ENCODE data around the gene POMGNT1.
"Not testable (repeated sequence)": the region's sequence is repeated elsewhere in the genome, so short reads cannot be mapped to it uniquely, and the experiment has no call there.

POMGNT1 gene

DNA sequence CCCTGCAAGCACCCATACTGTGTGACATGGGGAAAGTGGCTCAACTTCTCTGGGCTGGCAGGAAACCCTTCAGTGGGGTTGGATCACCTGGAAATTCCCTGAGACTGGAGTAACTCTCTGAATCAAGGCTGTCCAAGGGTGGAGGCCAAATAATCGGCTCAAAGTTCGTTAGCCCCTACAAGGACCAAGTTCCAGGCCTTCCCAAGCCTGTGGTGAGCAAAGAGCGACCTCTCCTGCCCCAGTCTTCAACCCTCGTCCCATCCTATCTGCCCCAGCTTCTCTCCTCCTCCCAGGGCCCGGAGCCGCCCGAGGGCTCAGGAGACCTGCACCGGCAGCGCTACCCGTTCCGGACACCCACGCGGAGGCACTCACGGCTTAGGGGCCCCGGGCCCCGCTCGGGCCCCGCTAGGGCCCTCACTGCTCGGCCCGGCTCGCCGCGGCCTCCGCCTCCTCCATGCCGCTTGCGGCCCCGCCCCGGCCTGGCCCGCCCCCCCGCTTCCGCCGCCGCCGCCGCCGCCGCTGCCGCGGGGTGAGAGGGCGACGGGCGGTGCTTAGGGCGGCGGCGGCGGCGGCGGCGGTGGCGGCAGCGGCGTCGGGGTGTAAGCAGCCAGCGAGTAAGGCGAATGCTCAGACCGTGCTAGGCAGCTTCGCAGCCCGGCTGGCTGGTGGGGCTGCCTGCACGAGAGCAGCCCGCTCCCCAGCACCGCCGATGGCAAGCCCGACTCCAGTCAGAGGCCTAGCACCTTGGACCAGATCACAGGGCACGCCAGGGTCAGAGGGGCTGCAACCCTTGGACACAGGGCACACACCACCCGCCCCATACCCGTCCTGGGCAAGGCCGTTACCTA is at the start of gene POMGNT1:
TSS of gene POMGNT1 (minus strand) at position 471 of the 848 bp plus-strand sequence. CDS start 613 bp downstream, outside the sequence.
- DNase-seq (ENCODE audit: low read depth): no peak
- TF ChIP-seq, protein P1, sequence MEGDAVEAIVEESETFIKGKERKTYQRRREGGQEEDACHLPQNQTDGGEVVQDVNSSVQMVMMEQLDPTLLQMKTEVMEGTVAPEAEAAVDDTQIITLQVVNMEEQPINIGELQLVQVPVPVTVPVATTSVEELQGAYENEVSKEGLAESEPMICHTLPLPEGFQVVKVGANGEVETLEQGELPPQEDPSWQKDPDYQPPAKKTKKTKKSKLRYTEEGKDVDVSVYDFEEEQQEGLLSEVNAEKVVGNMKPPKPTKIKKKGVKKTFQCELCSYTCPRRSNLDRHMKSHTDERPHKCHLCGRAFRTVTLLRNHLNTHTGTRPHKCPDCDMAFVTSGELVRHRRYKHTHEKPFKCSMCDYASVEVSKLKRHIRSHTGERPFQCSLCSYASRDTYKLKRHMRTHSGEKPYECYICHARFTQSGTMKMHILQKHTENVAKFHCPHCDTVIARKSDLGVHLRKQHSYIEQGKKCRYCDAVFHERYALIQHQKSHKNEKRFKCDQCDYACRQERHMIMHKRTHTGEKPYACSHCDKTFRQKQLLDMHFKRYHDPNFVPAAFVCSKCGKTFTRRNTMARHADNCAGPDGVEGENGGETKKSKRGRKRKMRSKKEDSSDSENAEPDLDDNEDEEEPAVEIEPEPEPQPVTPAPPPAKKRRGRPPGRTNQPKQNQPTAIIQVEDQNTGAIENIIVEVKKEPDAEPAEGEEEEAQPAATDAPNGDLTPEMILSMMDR (IDR thresholded peaks at IDR 0.05; ENCODE audit: control insufficient read depth, extremely low read depth, insufficient read depth): peak; percentile 46
- H3K4me3 ChIP-seq (ENCODE audit: low read depth, low read length): peak within 1 kb of the TSS; percentile 92

DNA sequence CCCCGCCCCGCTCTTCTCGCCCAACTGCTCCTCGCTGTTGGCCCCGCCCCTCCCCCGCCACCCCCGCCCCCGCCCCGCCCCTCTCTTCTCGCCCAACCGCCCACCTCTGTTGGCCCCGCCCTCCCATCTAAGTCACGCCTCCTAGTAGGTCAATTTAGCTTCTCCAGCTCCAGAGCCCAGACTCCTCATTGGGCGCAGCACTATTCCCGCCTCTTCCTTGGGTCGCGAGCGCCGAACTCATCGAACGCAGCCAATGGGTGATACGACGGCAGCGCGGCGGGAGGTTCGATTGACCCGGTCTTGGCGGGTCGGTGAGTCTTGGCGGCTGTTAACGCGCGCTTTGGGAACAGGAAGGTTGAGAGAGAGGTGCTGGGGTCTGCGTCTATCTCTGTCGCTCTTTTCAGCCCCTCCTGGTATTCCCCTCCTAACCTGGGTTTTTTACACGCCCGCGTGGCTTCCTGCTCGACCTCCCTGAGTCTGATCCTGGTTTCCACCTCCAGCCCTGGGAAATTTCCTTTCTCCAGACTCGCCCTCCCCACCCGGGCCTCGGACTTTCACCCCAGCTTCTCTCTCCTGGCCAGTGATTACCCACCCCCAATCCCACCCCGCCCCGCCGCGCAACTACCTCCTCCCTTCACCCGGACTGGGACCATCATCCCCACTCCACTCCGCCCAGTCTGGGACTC is 49.3 kb upstream of the POMGNT1 start, which contains the start of gene RAD54L:
TSS of gene RAD54L (plus strand) at position 328 of the 686 bp plus-strand sequence. CDS start 643 bp downstream, outside the sequence.
- H3K4me3 ChIP-seq (ENCODE audit: low read depth, low read length): peak within 1 kb of the TSS; percentile 73
- peak; percentile 97 for DNase-seq (ENCODE audit: low read depth)
- TF ChIP-seq, protein P1 (IDR thresholded peaks at IDR 0.05; ENCODE audit: control insufficient read depth, extremely low read depth, insufficient read depth): no peak

DNA sequence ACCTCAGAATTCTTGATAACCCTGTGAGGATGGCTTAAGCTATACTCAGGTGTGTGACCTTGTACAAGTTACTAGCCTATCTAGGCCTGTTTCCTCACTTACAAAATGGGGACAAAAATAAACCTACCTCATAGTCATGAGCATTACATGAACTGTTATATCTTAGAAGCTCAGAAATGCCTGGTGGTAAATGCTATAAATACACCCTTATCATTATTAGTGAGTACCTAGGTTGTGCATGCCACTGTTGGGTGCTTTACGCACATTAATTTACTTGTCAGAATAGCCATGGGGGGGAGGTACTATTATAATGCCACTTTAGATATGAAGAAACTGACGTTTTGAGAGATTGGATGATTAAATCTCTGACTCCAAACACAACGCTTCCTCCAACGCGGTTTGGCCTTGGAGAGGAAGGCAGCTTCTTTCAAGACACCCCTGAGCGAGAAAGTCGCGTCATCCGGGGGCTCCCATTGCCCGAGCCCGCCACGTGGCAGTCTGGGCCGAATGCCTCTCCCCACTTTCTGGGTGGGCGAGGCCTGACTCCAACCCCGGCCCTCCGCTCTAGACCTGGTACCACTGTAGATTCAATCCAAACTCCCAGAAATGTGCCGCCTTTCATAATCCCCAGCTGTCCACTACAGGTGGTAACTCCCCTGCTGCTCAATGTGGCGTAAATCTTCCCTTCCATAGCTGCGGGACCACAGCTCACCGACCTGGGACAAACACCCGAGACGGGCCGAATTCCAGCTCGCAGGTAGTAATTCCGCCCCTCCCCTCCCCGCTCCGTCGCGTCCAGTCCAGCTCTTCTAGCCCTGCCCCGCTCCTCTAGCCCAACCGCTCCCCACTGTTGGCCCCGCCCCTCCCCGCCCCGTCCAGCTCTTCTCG is 48.6 kb upstream of the POMGNT1 start:
- TF ChIP-seq, protein P1 (IDR thresholded peaks at IDR 0.05; ENCODE audit: control insufficient read depth, extremely low read depth, insufficient read depth): no peak
- H3K4me3 ChIP-seq (ENCODE audit: low read depth, low read length): peak overlapping the region; percentile 64
- DNase-seq (ENCODE audit: low read depth): no peak

- not testable (repeated sequence) for DNase-seq (ENCODE audit: low read depth)
- H3K4me3 ChIP-seq (ENCODE audit: low read depth, low read length): peak overlapping the region; percentile 64; the same call in 1 of the 2 replicates
Measured at GRCh38 chr1:46246136-46246535, 47.9 kb upstream of the POMGNT1 start.

DNA sequence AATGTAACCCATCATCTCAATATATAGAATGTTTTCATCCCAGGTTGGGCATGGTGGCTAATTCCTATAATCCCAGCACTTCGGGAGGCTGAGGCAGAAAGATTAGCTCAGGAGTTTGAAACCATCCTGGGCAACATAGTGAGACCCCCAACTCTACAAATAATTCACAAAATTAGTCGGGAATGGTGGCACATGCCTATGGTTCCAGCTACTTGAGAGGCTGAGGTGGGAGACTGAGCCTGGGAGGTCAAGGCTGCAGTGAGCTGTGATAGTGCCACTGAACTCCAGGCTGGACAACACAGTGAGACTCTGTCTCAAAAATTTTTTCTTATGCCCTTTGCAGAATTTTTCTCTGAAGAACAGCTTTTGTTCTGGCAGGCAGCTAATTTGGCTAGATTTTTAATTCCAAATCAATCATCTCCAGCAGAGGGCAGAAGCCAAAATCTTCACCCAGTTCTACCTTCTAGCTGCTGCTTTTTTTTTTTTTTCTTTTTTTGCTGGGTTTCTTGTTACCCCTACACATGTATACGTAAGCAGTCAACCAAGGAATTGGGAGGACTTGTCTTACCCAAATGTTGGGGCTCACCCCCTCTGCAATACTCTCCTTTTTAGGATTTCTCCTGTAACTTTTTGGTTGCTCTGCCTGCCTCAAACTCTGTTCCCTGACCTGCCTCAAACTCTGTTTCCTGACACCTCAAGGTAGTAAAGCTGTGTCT is 46.6 kb upstream of the POMGNT1 start:
- no peak for DNase-seq (ENCODE audit: low read depth)
- TF ChIP-seq, protein P1 (IDR thresholded peaks at IDR 0.05; ENCODE audit: control insufficient read depth, extremely low read depth, insufficient read depth): peak; percentile 52
- H3K4me3 ChIP-seq (ENCODE audit: low read depth, low read length): no peak overlapping the region

DNA sequence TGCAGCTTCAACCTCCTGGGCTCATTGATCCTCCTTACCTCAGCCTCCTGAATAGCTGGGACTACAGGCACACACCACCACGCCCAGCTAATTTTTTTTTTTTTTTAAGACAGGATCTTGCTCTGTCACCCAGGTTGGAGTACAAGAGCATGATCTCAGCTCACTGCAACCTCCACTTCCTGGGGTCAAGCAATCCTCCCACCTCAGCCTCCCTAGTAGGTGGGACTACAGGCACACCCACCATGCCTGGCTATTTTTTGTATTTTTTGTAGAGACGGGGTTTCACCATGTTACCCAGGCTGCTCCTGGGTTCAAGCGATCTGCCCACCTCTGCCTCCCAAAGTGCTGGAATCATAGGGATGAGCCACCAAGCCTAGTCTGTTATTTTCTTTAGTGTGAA is 45.6 kb upstream of the POMGNT1 start:
- not testable (repeated sequence) for DNase-seq (ENCODE audit: low read depth); H3K4me3 ChIP-seq (ENCODE audit: low read depth, low read length)

GRCh38 chr1:46242918-46243317 is 44.7 kb upstream of the POMGNT1 start:
- H3K4me3 ChIP-seq (ENCODE audit: low read depth, low read length): no peak overlapping the region
- TF ChIP-seq, protein P1 (IDR thresholded peaks at IDR 0.05; ENCODE audit: control insufficient read depth, extremely low read depth, insufficient read depth): no peak
- DNase-seq (ENCODE audit: low read depth): no peak

GRCh38 chr1:46241733-46242132 is 43.5 kb upstream of the POMGNT1 start:
- DNase-seq (ENCODE audit: low read depth); H3K4me3 ChIP-seq (ENCODE audit: low read depth, low read length): not testable (repeated sequence)

GRCh38 chr1:46238865-46239264 is 40.6 kb upstream of the POMGNT1 start:
- DNase-seq (ENCODE audit: low read depth); H3K4me3 ChIP-seq (ENCODE audit: low read depth, low read length): not testable (repeated sequence)
